WTC11 (cell line): ENCODE results near the gene SEL1L3. TPM values are rescaled to one million over a fixed set of nuclear protein-coding genes. Genes with fewer than 3 reads are reported as not detected.

Experiments used
- ATAC-seq: fragments of 200-7000 bp; cut with Tn5 transposase; 2 replicates; pipeline ENCODE4 v1.10.0; 2021; ENCODE audit warnings: mild to moderate bottlenecking, moderate library complexity
- CTCF ChIA-PET: fragments of 300-600 bp; sonication (Branson Sonifier 250); formaldehyde crosslinking; loops from one replicate; lab custom pipeline; 2021; ENCODE audit warnings: antibody characterized with exemption; lab: Charles Lee
- POLR2A ChIA-PET: fragments of 350-600 bp; sonication (Branson Sonifier 250); formaldehyde crosslinking; loops from one replicate; lab custom pipeline; 2021; ENCODE audit warnings: antibody characterized with exemption; lab: Charles Lee
- DNase-seq: peaks from one replicate; pipeline ENCODE4 v3.0.0; 2021; ENCODE audit warnings: low spot score
- H3K27ac Mint-ChIP-seq: 2 replicates; pipeline ENCODE4 v1.8.0; 2021; ENCODE audit warnings: mixed read lengths
- H3K27me3 Mint-ChIP-seq: 2 replicates; pipeline ENCODE4 v1.8.0; 2021; ENCODE audit warnings: low read depth, mild to moderate bottlenecking, moderate library complexity, mixed read lengths
- H3K36me3 Mint-ChIP-seq: 2 replicates; pipeline ENCODE4 v1.8.0; 2021; ENCODE audit warnings: mixed read lengths
- H3K4me1 Mint-ChIP-seq: 2 replicates; pipeline ENCODE4 v1.8.0; 2022; ENCODE audit warnings: mixed read lengths
- H3K4me3 Mint-ChIP-seq: 2 replicates; pipeline ENCODE4 v1.8.0; 2021; ENCODE audit warnings: mild to moderate bottlenecking, moderate library complexity, mixed read lengths
- H3K9me3 Mint-ChIP-seq: 2 replicates; pipeline ENCODE4 v1.8.0; 2021; ENCODE audit warnings: mixed read lengths
- AFF4 ChIP-seq: sonication (generic); formaldehyde crosslinking; IDR thresholded peaks from 2 replicates; pipeline ENCODE4 v1.8.1; 2023; ENCODE audit warnings: mild to moderate bottlenecking, missing genetic modification reagents, borderline replicate concordance
- ARID4B ChIP-seq: sonication (generic); formaldehyde crosslinking; IDR thresholded peaks from 2 replicates; pipeline ENCODE4 v1.8.0; 2023; ENCODE audit warnings: missing genetic modification reagents, mild to moderate bottlenecking, borderline replicate concordance
- ATF2 ChIP-seq: sonication (generic); formaldehyde crosslinking; IDR thresholded peaks from 2 replicates; pipeline ENCODE4 v1.8.1; 2022; ENCODE audit warnings: low read depth, missing genetic modification reagents, borderline replicate concordance
- CREM ChIP-seq: sonication (generic); formaldehyde crosslinking; IDR thresholded peaks from 2 replicates; pipeline ENCODE4 v1.8.1; 2022; ENCODE audit warnings: mild to moderate bottlenecking, missing genetic modification reagents, moderate library complexity
- E2F5 ChIP-seq: sonication (generic); formaldehyde crosslinking; IDR thresholded peaks from 2 replicates; pipeline ENCODE4 v1.8.1; 2022; ENCODE audit warnings: mild to moderate bottlenecking, moderate library complexity, missing genetic modification reagents
- EMX1 ChIP-seq: fragments of 250-450 bp; sonication (Bioruptor Pico); IDR thresholded peaks from 2 replicates; pipeline ENCODE4 v1.8.0; 2021; ENCODE audit warnings: mild to moderate bottlenecking
- GTF2I ChIP-seq: fragments of 250-450 bp; sonication (Bioruptor Pico); conservative IDR thresholded peaks from 2 replicates; pipeline ENCODE4 v1.4.0; 2021; ENCODE audit warnings: mild to moderate bottlenecking
- MLX ChIP-seq: sonication (generic); formaldehyde crosslinking; IDR thresholded peaks from 2 replicates; pipeline ENCODE4 v1.8.1; 2023; ENCODE audit warnings: mild to moderate bottlenecking, missing genetic modification reagents, moderate library complexity
- MXD4 ChIP-seq: fragments of 250-450 bp; sonication (Bioruptor Pico); IDR thresholded peaks from 2 replicates; pipeline ENCODE4 v1.8.0; 2021; ENCODE audit warnings: mild to moderate bottlenecking, moderate library complexity, borderline replicate concordance
- OVOL2 ChIP-seq: fragments of 250-450 bp; sonication (Bioruptor Pico); IDR thresholded peaks from 2 replicates; pipeline ENCODE4 v1.9.0; 2021; ENCODE audit warnings: mild to moderate bottlenecking, borderline replicate concordance
- ZBTB43 ChIP-seq: sonication (generic); formaldehyde crosslinking; IDR thresholded peaks from 2 replicates; pipeline ENCODE4 v1.8.1; 2023; ENCODE audit warnings: mild to moderate bottlenecking, missing genetic modification reagents
- ZMAT4 ChIP-seq: fragments of 250-450 bp; sonication (Bioruptor Pico); IDR thresholded peaks from 2 replicates; pipeline ENCODE4 v1.9.0; 2021; ENCODE audit warnings: mild to moderate bottlenecking
- ZNF121 ChIP-seq: sonication (generic); formaldehyde crosslinking; IDR thresholded peaks from 2 replicates; pipeline ENCODE4 v1.8.0; 2023; ENCODE audit warnings: missing genetic modification reagents
- ZNF219 ChIP-seq: sonication (generic); formaldehyde crosslinking; IDR thresholded peaks from 2 replicates; pipeline ENCODE4 v1.8.0; 2023; ENCODE audit warnings: missing genetic modification reagents, mild to moderate bottlenecking, borderline replicate concordance
- ZNF416 ChIP-seq: fragments of 250-450 bp; sonication (Bioruptor Pico); IDR thresholded peaks from 2 replicates; pipeline ENCODE4 v1.9.0; 2021; ENCODE audit warnings: mild to moderate bottlenecking, inconsistent platforms
- ZNF671 ChIP-seq: fragments of 250-450 bp; sonication (Bioruptor Pico); IDR thresholded peaks from 2 replicates; pipeline ENCODE4 v1.8.0; 2021; ENCODE audit warnings: mild to moderate bottlenecking
- total RNA-seq: library from RNA; stranded (reverse); gene quantifications from 3 replicates; pipeline ENCODE4 v1.2.3, GENCODE V29; 2021

Gene SEL1L3
- total RNA-seq, 1 experiment from 2014 or later = 31.5 TPM

- H3K27ac Mint-ChIP-seq = no peak overlapping the region
- ATAC-seq (no peak), DNase-seq (no peak)
- no peaks in the 10 kb centered on the region for H3K27me3 Mint-ChIP-seq
- H3K4me1 Mint-ChIP-seq = no peaks in the 10 kb centered on the region
- TF ChIP-seq CREM (CRISPR knock-in tag) = no peak
- POLR2A ChIA-PET = no interaction called here
- H3K9me3 Mint-ChIP-seq = peaks cover 8% of the 10 kb centered on the region
- H3K36me3 Mint-ChIP-seq = peaks cover 21% of the 10 kb centered on the region
- CTCF ChIA-PET = interaction anchor here (0.6 to 1.8 kb wide), 2 partner anchors 311 to 315 kb away, joined by 3 to 7 read pairs; no protein-coding TSS in a partner anchor
- H3K4me3 Mint-ChIP-seq = no peak overlapping the region
Observed at GRCh38 chr4:25755911-25756310, 106.9 kb downstream of the SEL1L3 start.

- Mint-ChIP-seq H3K27me3 (no peaks in the 10 kb centered on the region), H3K4me1 (peaks cover 5% of the 10 kb centered on the region; the same call in 1 of the 2 replicates), H3K4me3 (no peak overlapping the region), H3K9me3 (no peaks in the 10 kb centered on the region), H3K27ac (no peak overlapping the region), H3K36me3 (peaks cover 4% of the 10 kb centered on the region)
- no peak for ATAC-seq
- CTCF ChIA-PET = interaction anchor here (0.9 to 1.7 kb wide), 3 partner anchors 15 to 312 kb away, joined by 3 to 7 read pairs (median 3); no protein-coding TSS in a partner anchor
- POLR2A ChIA-PET = no interaction called here
- DNase-seq = no peak
- TF ChIP-seq ZNF121 (CRISPR knock-in tag) = no peak
- no peak for TF ChIP-seq AFF4 (CRISPR knock-in tag)
- TF ChIP-seq GTF2I (CRISPR knock-in tag) = no peak
- TF ChIP-seq ZNF219 = no peak
- no peak for TF ChIP-seq MXD4
- no peak for TF ChIP-seq EMX1 (CRISPR knock-in tag)
- TF ChIP-seq ZNF671 (CRISPR knock-in tag) = no peak
- TF ChIP-seq MLX (CRISPR knock-in tag) = no peak
- TF ChIP-seq ARID4B (CRISPR knock-in tag) = no peak
- TF ChIP-seq ATF2 (CRISPR knock-in tag) = no peak
- TF ChIP-seq OVOL2 = no peak
- TF ChIP-seq E2F5 (CRISPR knock-in tag) = no peak
- TF ChIP-seq ZBTB43 (CRISPR knock-in tag) = no peak
- TF ChIP-seq ZNF416 (CRISPR knock-in tag) = no peak
- TF ChIP-seq ZMAT4 (CRISPR knock-in tag) = no peak
Observed at GRCh38 chr4:25753239-25753638, 109.5 kb downstream of the SEL1L3 start.
